HL-60 (cell line): ENCODE measurements around the gene SLC5A8.

Experiments
- GABPA ChIP-seq: IDR thresholded peaks from 2 replicates; pipeline ENCODE4 v1.6.1; 2012; ENCODE audit warnings: low read depth
- POLR2AphosphoS5 ChIP-seq: IDR thresholded peaks from 2 replicates; pipeline ENCODE4 v1.6.1; 2012; ENCODE audit warnings: low read depth
- TF ChIP-seq, protein P1 (sequence below): IDR thresholded peaks from one replicate; pipeline ENCODE4 v1.5.1; 2011; ENCODE audit warnings: low read length, control low read depth, inconsistent platforms; ENCODE audit not compliant: insufficient read depth

DNA sequence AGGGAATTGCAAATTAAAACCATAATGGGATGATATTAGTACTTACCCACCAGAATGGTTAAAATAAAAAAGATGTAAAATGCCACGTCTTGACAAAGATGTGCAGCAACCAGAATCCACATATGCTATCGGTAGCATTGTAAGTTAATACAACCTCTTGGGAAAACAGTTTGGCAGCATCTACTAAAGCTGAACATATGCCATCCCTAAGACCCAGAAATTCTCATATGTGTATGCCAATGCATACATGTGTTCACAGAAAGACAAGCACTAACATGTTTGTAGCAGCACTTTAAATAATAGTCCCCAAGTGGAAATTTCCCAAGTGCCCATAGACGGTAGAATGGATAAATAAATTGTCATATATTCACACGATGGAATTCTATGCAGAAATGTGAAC, 28.3 kb upstream of the SLC5A8 start:
- TF ChIP-seq, protein P1, sequence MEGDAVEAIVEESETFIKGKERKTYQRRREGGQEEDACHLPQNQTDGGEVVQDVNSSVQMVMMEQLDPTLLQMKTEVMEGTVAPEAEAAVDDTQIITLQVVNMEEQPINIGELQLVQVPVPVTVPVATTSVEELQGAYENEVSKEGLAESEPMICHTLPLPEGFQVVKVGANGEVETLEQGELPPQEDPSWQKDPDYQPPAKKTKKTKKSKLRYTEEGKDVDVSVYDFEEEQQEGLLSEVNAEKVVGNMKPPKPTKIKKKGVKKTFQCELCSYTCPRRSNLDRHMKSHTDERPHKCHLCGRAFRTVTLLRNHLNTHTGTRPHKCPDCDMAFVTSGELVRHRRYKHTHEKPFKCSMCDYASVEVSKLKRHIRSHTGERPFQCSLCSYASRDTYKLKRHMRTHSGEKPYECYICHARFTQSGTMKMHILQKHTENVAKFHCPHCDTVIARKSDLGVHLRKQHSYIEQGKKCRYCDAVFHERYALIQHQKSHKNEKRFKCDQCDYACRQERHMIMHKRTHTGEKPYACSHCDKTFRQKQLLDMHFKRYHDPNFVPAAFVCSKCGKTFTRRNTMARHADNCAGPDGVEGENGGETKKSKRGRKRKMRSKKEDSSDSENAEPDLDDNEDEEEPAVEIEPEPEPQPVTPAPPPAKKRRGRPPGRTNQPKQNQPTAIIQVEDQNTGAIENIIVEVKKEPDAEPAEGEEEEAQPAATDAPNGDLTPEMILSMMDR, result no peak
- TF ChIP-seq POLR2AphosphoS5 (no peak), GABPA (no peak)
